OCI-LY7 (cell line): ENCODE data around the gene MFSD6. TPM values are rescaled to one million over a fixed set of nuclear protein-coding genes. Genes with fewer than 3 reads are reported as not detected.

Experiments used
- BruUV-seq: library from RNA; stranded (reverse); fragments of 400-500 nt; replicated peaks from 2 replicates; lab custom pipeline; 2021; lab: Mats Ljungman, UMichigan
- CTCF ChIA-PET: fragments of 300-600 bp; sonication (Branson Sonifier 250); formaldehyde crosslinking; loops from one replicate; lab custom pipeline; 2022; ENCODE audit warnings: antibody characterized with exemption; ENCODE audit not compliant: unreplicated experiment; lab: Charles Lee
- POLR2A ChIA-PET: fragments of 300-600 bp; sonication (Branson Sonifier 250); formaldehyde crosslinking; loops from one replicate; lab custom pipeline; 2022; ENCODE audit warnings: antibody characterized with exemption; lab: Charles Lee
- DNase-seq: peaks from one replicate; pipeline ENCODE4 v3.0.0-alpha.2; 2015; ENCODE audit warnings: low spot score
- H2AFZ ChIP-seq: fragments of 200-600 bp; sonication (generic), shearing (Covaris generic); 2 replicates; pipeline ENCODE4 v1.6.1; 2014; ENCODE audit warnings: mild to moderate bottlenecking, antibody characterized with exemption, low read length, moderate library complexity
- H3K27ac ChIP-seq: fragments of 200-600 bp; sonication (generic); 2 replicates; pipeline ENCODE4 v1.5.1; 2014; ENCODE audit warnings: mixed run types, low read depth, mild to moderate bottlenecking, moderate library complexity, low read length, inconsistent platforms; ENCODE audit not compliant: poor library complexity, severe bottlenecking
- H3K36me3 ChIP-seq: fragments of 200-600 bp; sonication (generic); 2 replicates; pipeline ENCODE4 v1.6.1; 2014; ENCODE audit warnings: mild to moderate bottlenecking, antibody characterized with exemption, low read length, moderate library complexity, mixed read lengths; ENCODE audit not compliant: insufficient read depth
- H3K4me1 ChIP-seq: fragments of 200-600 bp; sonication (generic); 2 replicates; pipeline ENCODE4 v1.5.1; 2014; ENCODE audit warnings: mild to moderate bottlenecking, low read length; ENCODE audit not compliant: insufficient read depth, poor library complexity, severe bottlenecking
- H3K4me2 ChIP-seq: fragments of 200-600 bp; sonication (generic); 2 replicates; pipeline ENCODE4 v1.6.1; 2014; ENCODE audit warnings: mild to moderate bottlenecking, low read length
- H3K4me3 ChIP-seq: fragments of 200-600 bp; sonication (generic); 2 replicates; pipeline ENCODE4 v1.5.1; 2014; ENCODE audit warnings: mild to moderate bottlenecking, low read depth, low read length; ENCODE audit not compliant: poor library complexity, severe bottlenecking
- H3K79me2 ChIP-seq: fragments of 200-600 bp; sonication (generic); 2 replicates; pipeline ENCODE4 v1.6.1; 2016; ENCODE audit warnings: low read depth, mild to moderate bottlenecking, low read length, moderate library complexity, mixed read lengths; ENCODE audit not compliant: insufficient read depth
- H3K9me2 ChIP-seq: fragments of 200-600 bp; sonication (generic); 2 replicates; pipeline ENCODE4 v1.6.1; 2016; ENCODE audit warnings: mild to moderate bottlenecking, low read length, mixed read lengths; ENCODE audit not compliant: insufficient read depth
- H3K9me3 ChIP-seq: fragments of 200-600 bp; sonication (generic); 2 replicates; pipeline ENCODE4 v1.6.1; 2014; ENCODE audit warnings: mild to moderate bottlenecking, mixed run types, low read length, mixed read lengths
- H4K20me1 ChIP-seq: fragments of 200-600 bp; sonication (generic); 2 replicates; pipeline ENCODE4 v1.6.1; 2014; ENCODE audit warnings: mild to moderate bottlenecking, antibody characterized with exemption, low read length, moderate library complexity, mixed read lengths; ENCODE audit not compliant: insufficient read depth
- CTCF ChIP-seq: fragments of 200-600 bp; sonication (generic); conservative IDR thresholded peaks from 2 replicates; pipeline ENCODE4 v1.5.1; 2014; ENCODE audit warnings: mild to moderate bottlenecking, antibody characterized with exemption, low read length, moderate library complexity, mixed read lengths
- EZH2phosphoT487 ChIP-seq: fragments of 200-600 bp; sonication (generic); IDR thresholded peaks from 2 replicates; pipeline ENCODE4 v1.6.1; 2018; ENCODE audit warnings: low read depth, borderline replicate concordance, mild to moderate bottlenecking, mixed run types, antibody characterized with exemption, low read length, moderate library complexity, mixed read lengths
- intact Hi-C: fragments of 100-400 bp; cut with micrococcal nuclease; formaldehyde crosslinking; loops from one replicate; pipeline ENCODE4 v1.10.0; 2022; ENCODE audit not compliant: unreplicated experiment
- total RNA-seq, 2 experiments: library from RNA; depleted of rRNA in 1 of 2; stranded (reverse); fragments of >200 nt in 1 of 2; shearing (Covaris generic) in 1 of 2; gene quantifications; 2 replicates each; pipeline ENCODE4 v1.2.3, GENCODE V29; 2014 to 2022

Gene MFSD6
- total RNA-seq, 2 experiments from 2014 or later, result 8.3 to 19.5 TPM

GRCh38 chr2:190367091-190367490 lies 41.1 kb upstream of the MFSD6 start:
- POLR2A ChIA-PET, result interaction anchor here (1.0 to 1.3 kb wide), 3 partner anchors 8 to 12 kb away, joined by 3 to 4 read pairs (median 3); no protein-coding TSS in a partner anchor
- CTCF ChIA-PET, result no interaction called here
- BruUV-seq, result no TSS peak

GRCh38 chr2:190369635-190370034 lies 38.5 kb upstream of the MFSD6 start:
- POLR2A ChIA-PET, result no interaction called here
- H3K4me1 ChIP-seq, result no peaks in the 10 kb centered on the region
- H3K9me3 ChIP-seq, result no peaks in the 10 kb centered on the region
- H3K4me3 ChIP-seq, result no peak overlapping the region
- no peaks in the 10 kb centered on the region for H3K36me3 ChIP-seq
- CTCF ChIA-PET, result no interaction called here
- intact Hi-C loops, result no loop called here
- H2AFZ ChIP-seq, result no peak overlapping the region
- TF ChIP-seq CTCF, result no peak
- TF ChIP-seq EZH2phosphoT487, result no peak
- H3K4me2 ChIP-seq, result no peak overlapping the region
- no peak overlapping the region for H3K27ac ChIP-seq
- H3K79me2 ChIP-seq, result no peaks in the 10 kb centered on the region
- BruUV-seq, result no TSS peak
- no peaks in the 10 kb centered on the region for H4K20me1 ChIP-seq
- no peak for DNase-seq
- no peaks in the 10 kb centered on the region for H3K9me2 ChIP-seq

More at GRCh38 chr2:190367091-190367490, 41.1 kb upstream of the MFSD6 start:
- Histone ChIP-seq H3K4me2 (no peak overlapping the region), H3K9me3 (no peaks in the 10 kb centered on the region), H4K20me1 (no peaks in the 10 kb centered on the region), H3K4me1 (no peaks in the 10 kb centered on the region), H3K4me3 (no peak overlapping the region), H3K9me2 (no peaks in the 10 kb centered on the region), H3K79me2 (no peaks in the 10 kb centered on the region), H2AFZ (no peak overlapping the region), H3K27ac (no peak overlapping the region), H3K36me3 (no peaks in the 10 kb centered on the region)
- DNase-seq, result no peak
- intact Hi-C loops, result no loop called here
- TF ChIP-seq CTCF, result no peak
- TF ChIP-seq EZH2phosphoT487, result no peak

DNA sequence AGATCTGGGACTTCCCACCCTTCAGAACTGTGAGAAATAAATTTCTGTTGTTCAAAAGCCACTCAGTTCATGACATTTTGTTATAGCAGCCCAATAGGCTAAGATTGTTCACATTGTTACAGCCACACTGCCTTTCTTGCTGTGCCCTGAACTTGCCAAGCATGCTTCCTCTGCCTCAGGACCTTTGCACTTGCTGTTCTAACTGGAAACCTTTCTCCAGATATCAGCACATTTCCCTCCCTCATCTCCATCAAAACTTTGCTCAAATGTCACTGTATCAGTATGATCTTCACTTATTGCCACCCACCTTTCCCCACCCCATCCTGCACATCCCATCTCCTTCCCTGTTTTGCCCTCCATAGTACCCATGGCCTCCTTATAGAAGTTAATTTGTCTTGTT lies 32.1 kb upstream of the MFSD6 start:
- no peak overlapping the region for H3K4me2 ChIP-seq
- no peaks in the 10 kb centered on the region for H4K20me1 ChIP-seq
- no TSS peak for BruUV-seq
- no peak overlapping the region for H3K4me3 ChIP-seq
- no peak overlapping the region for H2AFZ ChIP-seq
- intact Hi-C loops, result no loop called here
- H3K79me2 ChIP-seq, result no peaks in the 10 kb centered on the region
- no peak overlapping the region for H3K27ac ChIP-seq
- H3K9me2 ChIP-seq, result no peaks in the 10 kb centered on the region
- H3K9me3 ChIP-seq, result no peaks in the 10 kb centered on the region
- no peak for DNase-seq
- H3K4me1 ChIP-seq, result no peaks in the 10 kb centered on the region
- ChIA-PET CTCF (no interaction called here), POLR2A (no interaction called here)
- TF ChIP-seq CTCF (no peak), EZH2phosphoT487 (no peak)
- no peaks in the 10 kb centered on the region for H3K36me3 ChIP-seq
